Measurements from ENCODE around the gene CRAMP1.

DNA sequence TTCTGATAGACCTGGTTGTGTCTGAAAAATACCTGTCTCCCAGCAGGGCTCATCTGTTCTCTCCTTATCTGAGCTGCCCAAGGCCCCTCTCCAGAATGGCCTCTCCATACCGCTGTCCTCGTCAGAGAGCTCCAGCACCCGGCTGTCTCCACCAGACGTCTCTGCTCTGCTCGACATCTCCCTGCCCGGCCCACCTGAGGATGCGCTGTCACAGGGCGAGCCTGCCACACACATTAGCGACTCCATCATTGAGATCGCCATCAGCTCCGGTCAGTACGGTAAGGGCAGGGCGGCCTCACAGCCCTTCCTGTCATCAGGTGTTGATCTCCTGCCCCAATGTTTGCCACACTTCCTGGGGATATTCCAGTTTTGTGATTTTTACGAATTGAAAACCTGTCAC, 55.8 kb downstream of the CRAMP1 start:
- TF ChIP-seq POLR2AphosphoS5 (IDR thresholded peaks at IDR 0.05; ENCODE audit: low read depth, low read length) (no peak), YY1 (IDR thresholded peaks at IDR 0.05; ENCODE audit: low read depth) (no peak), TAF1 (IDR thresholded peaks at IDR 0.05; ENCODE audit: borderline replicate concordance, low read depth, low read length) (no peak), SIN3A (IDR thresholded peaks at IDR 0.05; ENCODE audit: borderline replicate concordance, low read depth, low read length) (no peak)
- TF ChIP-seq, protein P1, sequence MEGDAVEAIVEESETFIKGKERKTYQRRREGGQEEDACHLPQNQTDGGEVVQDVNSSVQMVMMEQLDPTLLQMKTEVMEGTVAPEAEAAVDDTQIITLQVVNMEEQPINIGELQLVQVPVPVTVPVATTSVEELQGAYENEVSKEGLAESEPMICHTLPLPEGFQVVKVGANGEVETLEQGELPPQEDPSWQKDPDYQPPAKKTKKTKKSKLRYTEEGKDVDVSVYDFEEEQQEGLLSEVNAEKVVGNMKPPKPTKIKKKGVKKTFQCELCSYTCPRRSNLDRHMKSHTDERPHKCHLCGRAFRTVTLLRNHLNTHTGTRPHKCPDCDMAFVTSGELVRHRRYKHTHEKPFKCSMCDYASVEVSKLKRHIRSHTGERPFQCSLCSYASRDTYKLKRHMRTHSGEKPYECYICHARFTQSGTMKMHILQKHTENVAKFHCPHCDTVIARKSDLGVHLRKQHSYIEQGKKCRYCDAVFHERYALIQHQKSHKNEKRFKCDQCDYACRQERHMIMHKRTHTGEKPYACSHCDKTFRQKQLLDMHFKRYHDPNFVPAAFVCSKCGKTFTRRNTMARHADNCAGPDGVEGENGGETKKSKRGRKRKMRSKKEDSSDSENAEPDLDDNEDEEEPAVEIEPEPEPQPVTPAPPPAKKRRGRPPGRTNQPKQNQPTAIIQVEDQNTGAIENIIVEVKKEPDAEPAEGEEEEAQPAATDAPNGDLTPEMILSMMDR (IDR thresholded peaks at IDR 0.05) = no peak
- TF ChIP-seq, protein P2, sequence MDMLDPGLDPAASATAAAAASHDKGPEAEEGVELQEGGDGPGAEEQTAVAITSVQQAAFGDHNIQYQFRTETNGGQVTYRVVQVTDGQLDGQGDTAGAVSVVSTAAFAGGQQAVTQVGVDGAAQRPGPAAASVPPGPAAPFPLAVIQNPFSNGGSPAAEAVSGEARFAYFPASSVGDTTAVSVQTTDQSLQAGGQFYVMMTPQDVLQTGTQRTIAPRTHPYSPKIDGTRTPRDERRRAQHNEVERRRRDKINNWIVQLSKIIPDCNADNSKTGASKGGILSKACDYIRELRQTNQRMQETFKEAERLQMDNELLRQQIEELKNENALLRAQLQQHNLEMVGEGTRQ (IDR thresholded peaks at IDR 0.05; ENCODE audit: borderline replicate concordance, low read depth, low read length) = no peak
- TF ChIP-seq, protein P3, sequence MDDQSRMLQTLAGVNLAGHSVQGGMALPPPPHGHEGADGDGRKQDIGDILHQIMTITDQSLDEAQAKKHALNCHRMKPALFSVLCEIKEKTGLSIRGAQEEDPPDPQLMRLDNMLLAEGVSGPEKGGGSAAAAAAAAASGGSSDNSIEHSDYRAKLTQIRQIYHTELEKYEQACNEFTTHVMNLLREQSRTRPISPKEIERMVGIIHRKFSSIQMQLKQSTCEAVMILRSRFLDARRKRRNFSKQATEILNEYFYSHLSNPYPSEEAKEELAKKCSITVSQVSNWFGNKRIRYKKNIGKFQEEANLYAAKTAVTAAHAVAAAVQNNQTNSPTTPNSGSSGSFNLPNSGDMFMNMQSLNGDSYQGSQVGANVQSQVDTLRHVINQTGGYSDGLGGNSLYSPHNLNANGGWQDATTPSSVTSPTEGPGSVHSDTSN (IDR thresholded peaks at IDR 0.05) = no peak
- TF ChIP-seq, protein P4, sequence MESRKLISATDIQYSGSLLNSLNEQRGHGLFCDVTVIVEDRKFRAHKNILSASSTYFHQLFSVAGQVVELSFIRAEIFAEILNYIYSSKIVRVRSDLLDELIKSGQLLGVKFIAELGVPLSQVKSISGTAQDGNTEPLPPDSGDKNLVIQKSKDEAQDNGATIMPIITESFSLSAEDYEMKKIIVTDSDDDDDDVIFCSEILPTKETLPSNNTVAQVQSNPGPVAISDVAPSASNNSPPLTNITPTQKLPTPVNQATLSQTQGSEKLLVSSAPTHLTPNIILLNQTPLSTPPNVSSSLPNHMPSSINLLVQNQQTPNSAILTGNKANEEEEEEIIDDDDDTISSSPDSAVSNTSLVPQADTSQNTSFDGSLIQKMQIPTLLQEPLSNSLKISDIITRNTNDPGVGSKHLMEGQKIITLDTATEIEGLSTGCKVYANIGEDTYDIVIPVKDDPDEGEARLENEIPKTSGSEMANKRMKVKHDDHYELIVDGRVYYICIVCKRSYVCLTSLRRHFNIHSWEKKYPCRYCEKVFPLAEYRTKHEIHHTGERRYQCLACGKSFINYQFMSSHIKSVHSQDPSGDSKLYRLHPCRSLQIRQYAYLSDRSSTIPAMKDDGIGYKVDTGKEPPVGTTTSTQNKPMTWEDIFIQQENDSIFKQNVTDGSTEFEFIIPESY (IDR thresholded peaks at IDR 0.05; ENCODE audit: borderline replicate concordance, low read depth) = no peak

Data from SK-N-SH (cell line).